GM10847 (cell line): Measurements from ENCODE around the gene NOG.

ENCODE experiments used
- POLR2A ChIP-seq: IDR thresholded peaks from 2 replicates; pipeline ENCODE4 v1.6.1; 2011; ENCODE audit not compliant: insufficient read length; ENCODE audit errors: extremely low read depth

Gene NOG

DNA sequence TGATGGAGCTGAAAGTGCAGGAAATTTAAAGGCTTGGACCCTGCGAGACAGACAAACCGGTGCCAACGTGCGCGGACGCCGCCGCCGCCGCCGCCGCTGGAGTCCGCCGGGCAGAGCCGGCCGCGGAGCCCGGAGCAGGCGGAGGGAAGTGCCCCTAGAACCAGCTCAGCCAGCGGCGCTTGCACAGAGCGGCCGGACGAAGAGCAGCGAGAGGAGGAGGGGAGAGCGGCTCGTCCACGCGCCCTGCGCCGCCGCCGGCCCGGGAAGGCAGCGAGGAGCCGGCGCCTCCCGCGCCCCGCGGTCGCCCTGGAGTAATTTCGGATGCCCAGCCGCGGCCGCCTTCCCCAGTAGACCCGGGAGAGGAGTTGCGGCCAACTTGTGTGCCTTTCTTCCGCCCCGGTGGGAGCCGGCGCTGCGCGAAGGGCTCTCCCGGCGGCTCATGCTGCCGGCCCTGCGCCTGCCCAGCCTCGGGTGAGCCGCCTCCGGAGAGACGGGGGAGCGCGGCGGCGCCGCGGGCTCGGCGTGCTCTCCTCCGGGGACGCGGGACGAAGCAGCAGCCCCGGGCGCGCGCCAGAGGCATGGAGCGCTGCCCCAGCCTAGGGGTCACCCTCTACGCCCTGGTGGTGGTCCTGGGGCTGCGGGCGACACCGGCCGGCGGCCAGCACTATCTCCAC lies at the start of gene NOG:
NOG (plus strand) TSS at position 54 of the 674 bp plus-strand sequence; CDS start at position 579, 525 bp downstream.
- TF ChIP-seq POLR2A: no peak

DNA sequence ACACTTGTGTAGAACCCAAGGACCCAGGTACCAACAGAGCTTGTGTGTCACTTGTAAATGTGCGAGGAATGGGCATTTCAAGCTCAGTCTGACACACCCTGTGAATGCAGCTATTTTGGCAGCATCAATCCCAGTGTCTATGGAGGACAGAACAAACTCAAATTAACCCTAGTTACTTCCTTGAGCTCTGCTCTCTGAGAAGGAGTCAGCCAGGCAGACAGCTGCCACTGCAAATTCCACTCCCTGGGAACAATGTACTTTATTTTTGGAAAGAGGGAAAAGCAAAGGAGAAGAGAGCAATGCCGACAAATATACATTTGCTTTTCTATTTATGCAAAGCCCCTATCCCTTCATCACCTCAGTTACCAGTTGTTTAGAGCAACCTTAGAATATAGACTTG lies 48.4 kb upstream of the NOG start:
- no peak for TF ChIP-seq POLR2A

DNA sequence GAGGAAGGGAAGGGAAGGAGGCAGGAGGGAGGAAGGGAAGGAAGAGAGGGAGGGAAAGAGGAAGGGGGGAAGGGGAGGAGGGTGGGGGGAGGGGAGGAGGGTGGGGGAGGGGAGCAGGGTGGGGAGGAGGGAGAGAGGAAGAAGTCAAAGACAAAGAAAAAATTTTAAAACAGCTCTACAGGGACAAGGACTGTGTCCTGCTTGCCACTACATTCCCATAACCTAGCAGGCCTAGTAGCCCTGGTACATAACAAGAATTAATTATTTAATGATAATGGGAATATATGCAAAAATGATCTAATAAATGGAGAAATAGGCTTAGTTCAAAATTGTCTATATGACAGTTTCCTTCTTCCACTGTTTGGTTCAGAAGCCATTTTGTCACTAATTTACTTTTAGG lies 47.6 kb upstream of the NOG start:
- no peak for TF ChIP-seq POLR2A

DNA sequence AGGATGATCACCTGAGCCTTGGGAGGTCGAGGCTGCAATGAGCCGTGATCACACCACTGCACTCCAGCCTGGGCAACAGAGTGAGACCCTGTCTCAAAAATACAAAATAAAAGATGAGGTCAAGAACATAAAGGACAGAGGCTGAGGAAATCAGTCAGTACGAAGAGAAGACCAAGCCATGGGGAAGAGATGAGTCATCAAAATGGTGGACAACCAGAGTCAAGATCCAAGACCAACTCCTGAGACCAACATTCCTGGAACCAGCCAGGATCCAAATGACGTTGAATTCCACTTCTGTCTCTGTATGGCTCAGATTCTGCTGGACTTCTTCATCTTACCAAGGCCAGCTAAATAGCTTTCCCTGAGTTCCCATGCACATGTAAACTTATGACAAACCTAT lies 44.8 kb upstream of the NOG start:
- no peak for TF ChIP-seq POLR2A

DNA sequence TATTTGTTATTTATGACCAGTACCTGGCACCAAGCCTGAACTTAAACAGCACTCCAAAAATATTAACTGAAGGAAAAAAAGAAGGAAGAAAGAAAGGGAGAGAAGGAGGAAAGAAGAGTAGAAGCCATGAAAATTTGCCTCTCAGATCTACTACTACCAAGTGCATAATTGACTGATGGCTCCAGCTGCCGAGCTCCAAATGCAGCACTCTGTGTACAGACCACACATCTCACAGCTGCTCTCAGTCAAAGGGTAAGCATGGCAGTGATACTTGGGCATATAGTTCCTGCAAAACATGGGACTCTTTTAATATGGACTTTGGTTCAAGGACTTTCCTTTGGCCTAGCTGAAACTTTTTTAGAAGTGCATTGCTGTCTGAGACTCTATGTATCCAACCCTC lies 44.0 kb upstream of the NOG start:
- no peak for TF ChIP-seq POLR2A

DNA sequence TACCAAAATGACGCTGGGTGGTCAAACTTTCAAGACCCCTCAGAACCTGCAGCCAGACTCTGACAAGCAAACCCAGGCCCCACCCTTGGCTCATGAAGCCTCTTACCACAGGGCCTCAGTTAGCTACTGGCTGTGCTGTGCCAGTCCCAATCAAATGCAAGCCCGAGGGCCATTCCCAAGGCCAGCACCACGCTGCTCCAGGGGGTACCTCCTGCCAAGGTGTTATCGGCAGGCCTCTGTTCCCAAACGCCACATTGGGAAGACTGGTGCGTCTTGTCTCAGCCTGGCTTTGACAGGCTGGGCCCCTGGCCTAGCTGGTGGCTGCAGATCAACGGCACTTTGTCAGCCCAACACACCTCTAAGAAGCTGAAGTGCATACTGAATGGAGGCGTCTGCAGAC lies 35.8 kb upstream of the NOG start:
- TF ChIP-seq POLR2A: no peak

DNA sequence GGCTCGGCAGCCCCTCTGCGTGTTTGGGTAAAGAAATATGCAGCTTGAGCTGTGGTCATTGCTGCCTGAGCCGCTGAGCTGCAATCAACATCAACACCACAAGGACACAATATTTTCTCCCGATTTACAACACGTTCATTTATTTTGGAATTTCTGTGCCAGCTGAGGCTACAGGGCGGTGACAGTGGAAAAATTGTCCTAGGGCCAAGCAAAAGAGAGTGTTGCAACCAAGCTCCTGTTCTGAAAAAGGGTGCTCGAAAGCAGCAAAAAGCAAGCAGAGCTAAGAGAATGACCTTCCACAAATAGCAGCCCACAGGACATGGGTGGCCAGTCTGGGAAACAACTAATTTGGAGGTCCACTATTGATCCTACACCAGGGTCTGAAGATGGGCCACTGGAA lies 35.4 kb upstream of the NOG start:
- TF ChIP-seq POLR2A: no peak

DNA sequence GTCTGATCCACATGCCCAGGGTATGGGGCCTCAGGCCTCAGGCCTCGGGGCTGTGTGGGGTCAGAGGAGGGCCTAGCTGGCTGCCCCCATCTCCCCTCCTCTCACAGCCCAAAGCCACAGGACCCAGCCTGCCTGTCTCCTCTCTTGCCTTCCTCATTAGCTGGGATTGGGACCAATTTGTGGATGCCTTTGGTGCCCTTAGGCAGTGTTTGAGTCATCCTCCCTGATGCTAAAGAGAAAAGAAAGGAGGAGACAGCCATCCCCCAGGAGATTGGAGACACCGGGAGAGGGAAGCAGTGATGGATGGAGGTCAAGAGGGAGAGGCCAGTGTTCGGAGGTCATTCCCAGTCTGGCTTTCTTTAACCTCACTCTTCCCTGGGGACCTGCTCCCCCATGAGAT lies 23.3 kb upstream of the NOG start:
- TF ChIP-seq POLR2A: no peak

DNA sequence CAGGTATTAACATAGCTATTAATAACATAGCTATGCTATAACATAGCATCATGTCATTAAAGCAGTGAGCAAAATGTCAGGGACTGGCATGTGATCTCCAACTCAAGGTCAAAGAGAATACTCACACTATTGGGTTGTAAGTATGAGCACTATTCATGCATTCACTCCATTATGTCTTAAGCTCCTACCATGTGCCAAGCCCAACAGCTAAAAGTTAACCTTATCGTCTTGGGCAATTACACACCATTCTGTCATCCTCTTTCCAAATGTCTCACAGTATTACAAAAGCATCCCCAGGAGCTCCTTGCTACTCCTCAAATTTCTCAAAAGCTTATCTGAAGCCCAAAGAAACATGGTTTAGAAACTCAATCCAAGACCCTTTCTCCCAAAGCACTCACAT lies 22.0 kb upstream of the NOG start:
- TF ChIP-seq POLR2A: no peak

DNA sequence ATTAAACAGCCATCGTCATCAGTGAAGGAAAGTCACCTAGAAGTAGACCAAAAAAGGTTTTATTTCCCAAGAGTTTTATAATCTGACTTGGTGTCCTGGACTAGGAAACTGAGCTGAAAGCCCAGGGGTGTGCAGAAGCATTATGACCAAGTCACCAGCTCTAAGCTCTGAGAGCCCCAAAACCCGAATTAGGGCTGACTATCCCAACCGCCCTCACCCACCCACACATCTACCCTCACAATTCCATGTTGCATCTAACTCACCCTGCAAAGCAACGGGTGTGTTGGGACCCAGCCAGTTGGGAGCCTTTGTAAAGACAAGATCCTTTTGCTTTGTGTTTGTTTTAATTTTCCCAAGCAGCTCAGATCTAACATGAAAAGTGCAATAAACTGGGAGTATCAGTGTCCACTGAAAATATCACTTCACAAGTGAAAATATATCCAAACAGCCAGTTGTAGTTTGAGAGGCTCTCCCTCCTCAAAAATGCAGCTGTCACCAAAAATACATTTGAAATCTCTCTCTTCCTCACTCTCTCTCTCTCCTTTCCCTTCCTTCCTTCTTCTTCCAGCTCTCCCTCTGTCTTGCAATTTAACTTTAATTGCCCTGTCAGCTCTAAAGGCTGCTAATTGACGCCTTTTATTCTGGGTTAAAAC lies 16.2 kb upstream of the NOG start:
- TF ChIP-seq POLR2A: no peak

DNA sequence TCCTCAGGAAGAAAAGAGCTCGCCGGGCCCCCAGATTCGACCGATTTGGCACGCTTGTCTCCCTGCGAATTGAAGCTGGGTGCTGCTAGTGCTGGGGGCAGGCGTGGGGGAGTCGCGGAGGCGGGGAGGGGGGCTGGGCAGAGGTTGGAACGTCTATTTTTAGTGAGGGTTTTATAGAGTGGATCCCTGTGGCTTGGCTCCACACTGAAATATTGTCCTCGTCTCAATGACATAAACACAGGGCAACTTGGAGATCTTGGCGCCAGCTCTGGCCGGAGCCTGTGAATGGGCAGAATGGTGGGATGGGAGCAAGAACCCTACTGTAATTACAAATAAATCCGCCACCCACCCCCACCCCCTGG lies 15.7 kb upstream of the NOG start:
- TF ChIP-seq POLR2A: no peak

DNA sequence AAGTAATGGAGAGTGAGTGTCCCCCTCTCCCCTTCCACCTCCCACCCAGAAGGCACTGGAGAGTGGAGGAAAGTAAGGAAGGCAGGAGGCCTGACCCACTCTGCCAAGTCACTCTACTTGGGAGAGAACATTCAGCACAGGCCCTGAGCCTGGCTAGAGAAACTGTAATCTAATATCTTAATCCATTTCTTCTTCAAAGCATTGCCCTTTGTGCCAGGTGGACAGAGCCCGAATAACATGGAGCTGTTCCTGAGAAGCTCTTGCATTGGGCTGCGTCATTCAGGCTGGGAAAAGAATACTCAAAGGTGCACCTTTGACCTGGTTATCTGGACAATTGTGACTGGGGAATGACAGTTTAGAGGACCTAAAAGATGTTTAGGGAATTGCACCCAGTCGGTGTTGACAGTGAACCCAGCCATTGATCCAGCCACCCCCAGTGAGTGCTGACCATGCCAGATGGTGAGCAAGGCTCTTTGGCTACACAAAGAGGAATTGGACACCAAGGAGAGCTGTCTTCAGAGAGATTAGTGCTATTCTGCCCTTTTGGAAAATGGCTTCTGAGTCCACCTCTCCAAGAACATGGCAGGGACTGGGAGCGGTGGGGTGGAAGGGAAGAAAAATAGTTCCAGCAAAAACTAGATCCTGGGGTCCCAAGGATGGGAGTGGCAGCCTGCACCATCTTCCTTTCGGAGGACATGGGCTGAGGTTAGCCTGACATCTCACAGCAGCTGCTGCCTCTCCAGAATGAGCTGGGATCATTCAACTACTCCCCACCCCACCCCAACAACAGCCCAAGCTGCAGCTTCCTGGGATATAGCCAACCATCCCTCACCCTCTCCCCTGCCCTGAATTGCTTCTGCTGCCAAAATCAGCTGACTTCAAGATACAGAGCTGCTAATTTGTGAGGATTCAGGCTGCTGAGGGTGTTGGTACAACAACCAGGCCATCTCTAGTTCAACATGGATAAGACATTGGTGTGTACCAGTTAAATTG lies 11.6 kb upstream of the NOG start:
- no peak for TF ChIP-seq POLR2A

DNA sequence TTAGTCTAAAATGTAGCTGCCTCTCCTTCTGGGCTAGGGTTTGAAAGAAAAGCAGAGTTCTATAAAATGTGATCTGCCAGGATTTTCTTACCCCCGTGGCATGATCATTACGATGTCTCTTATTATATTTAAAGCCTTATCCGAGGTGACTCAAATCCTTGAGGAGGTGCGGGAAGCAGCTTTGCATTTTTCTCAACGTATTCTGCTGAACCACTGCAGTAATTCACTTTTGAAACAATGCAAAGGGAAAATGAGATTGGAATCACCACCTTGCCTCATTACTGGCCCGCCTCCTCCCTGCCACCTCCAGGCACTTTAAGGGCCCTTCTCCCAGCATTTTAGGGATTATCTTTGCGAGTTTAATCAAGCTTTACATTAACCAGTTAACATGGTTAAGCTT lies 9.7 kb upstream of the NOG start:
- TF ChIP-seq POLR2A: no peak

DNA sequence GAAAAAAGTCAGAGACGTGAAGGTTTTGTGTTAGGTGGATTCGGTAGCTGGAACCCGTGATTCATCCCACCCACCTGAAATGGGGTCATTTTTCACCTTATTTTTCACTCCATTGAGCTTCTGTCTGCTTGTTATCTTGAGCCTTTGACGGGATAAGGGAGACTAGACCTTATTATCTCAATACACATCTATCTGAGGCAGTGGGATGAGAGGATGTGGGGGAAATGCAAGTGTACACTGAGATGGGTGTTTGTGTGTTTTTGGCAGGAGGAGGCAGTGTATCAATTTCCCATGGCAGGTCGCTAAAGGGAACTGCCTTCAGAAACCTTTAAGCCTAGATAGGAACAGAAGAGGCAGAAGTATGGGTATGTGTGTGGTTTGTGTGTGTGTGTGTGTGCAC lies 6.2 kb upstream of the NOG start:
- no peak for TF ChIP-seq POLR2A

DNA sequence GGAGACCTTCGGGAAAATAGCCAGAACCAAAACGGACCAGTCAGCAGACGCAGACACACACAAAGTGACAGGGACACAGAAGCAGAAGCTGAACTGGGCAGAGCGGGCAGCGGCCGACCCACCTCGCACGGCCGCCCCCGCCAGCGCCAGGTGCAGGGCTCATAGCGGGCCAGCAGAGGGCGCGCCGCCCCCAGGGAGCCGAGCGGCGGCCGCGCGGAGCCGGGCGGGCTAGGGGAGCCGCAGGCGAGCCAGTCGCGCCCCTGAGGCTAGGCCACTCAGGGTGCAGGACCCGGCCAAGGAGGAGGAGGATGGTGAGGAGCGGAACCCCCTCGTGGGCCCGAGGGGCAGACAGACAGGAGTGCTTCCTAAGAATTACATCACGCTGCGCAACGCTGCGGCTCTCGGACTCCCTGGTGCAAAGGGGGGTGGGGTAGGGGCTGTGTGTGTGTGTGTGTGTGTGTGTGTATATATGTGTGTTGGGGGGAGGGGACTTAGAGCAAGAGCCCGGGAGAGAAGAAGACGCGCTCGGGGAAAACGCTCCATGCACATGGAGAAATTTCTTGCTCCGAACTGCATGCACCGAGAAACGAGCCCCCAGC lies 913 bp upstream of the NOG start:
- TF ChIP-seq POLR2A: no peak

DNA sequence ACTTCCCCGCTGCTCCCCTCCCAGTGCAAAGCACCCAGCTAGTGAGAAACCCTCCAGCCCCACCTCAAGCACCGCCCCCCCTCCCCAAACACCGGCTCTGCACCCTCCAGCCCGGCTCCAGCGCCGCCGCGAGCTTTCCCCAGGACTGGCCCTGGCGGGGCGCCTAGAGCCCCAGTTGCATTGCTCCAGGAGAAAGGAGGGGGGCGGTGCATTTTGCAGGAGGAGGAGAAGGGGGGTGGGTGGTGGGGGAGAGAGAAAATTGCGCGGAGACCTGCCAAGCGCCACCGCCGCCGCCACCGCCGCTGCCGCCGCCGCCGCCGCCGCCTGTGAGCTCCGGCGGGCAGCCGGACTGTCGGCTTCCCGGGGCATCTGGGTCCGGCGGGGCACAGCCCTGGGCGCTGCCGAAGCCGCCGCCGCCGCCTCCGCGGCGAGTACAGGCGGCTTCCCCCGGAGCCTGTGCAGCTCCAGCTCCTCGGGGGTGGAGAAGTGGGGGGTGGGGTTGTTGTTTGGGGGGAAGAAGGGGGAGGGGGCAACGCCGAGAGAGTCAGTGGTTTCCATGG lies 333 bp upstream of the NOG start:
- TF ChIP-seq POLR2A: no peak
